KMS-11 (cell line): ENCODE data around the gene RBFOX1.

Experiments
- H2AFZ ChIP-seq: fragments of 200-600 bp; sonication (generic); 2 replicates; pipeline ENCODE4 v1.6.1; 2016; ENCODE audit warnings: antibody characterized with exemption, mixed run types, low read depth
- H3K27ac ChIP-seq: fragments of 200-600 bp; sonication (generic); 2 replicates; pipeline ENCODE4 v1.6.1; 2016; ENCODE audit warnings: mild to moderate bottlenecking, mixed run types
- H3K27me3 ChIP-seq: fragments of 200-600 bp; sonication (generic); 2 replicates; pipeline ENCODE4 v1.6.1; 2017; ENCODE audit warnings: mild to moderate bottlenecking, low read depth, mixed run types, moderate library complexity; ENCODE audit not compliant: insufficient read depth
- H3K36me3 ChIP-seq: fragments of 200-600 bp; sonication (generic); 2 replicates; pipeline ENCODE4 v1.6.1; 2017; ENCODE audit warnings: mild to moderate bottlenecking, mixed run types; ENCODE audit not compliant: insufficient read depth
- H3K4me1 ChIP-seq: fragments of 200-600 bp; sonication (generic); 2 replicates; pipeline ENCODE4 v1.6.1; 2016; ENCODE audit warnings: mild to moderate bottlenecking, low read depth, mixed run types; ENCODE audit not compliant: poor library complexity, severe bottlenecking
- H3K4me2 ChIP-seq: fragments of 200-600 bp; sonication (generic); 2 replicates; pipeline ENCODE4 v1.7.0; 2016; ENCODE audit warnings: mild to moderate bottlenecking, mixed run types
- H3K4me3 ChIP-seq: fragments of 200-600 bp; sonication (generic); IDR thresholded peaks from 2 replicates; pipeline ENCODE4 v1.6.1; 2017; ENCODE audit warnings: low read depth, low read length, mixed read lengths; ENCODE audit not compliant: insufficient read depth
- H3K79me2 ChIP-seq: fragments of 200-600 bp; sonication (generic); 2 replicates; pipeline ENCODE4 v1.6.1; 2016; ENCODE audit warnings: low read depth, mixed run types; ENCODE audit not compliant: insufficient read depth
- H3K9ac ChIP-seq: fragments of 200-600 bp; sonication (generic); 2 replicates; pipeline ENCODE4 v1.6.1; 2016; ENCODE audit warnings: mild to moderate bottlenecking, mixed run types
- H4K20me1 ChIP-seq: fragments of 200-600 bp; sonication (generic); 2 replicates; pipeline ENCODE4 v1.6.1; 2016; ENCODE audit warnings: mild to moderate bottlenecking, mixed run types; ENCODE audit not compliant: insufficient read depth
- CTCF ChIP-seq: fragments of 200-600 bp; sonication (generic); conservative IDR thresholded peaks from 2 replicates; pipeline ENCODE4 v1.6.1; 2017; ENCODE audit warnings: low read depth, mild to moderate bottlenecking, antibody characterized with exemption, low read length, moderate library complexity, mixed read lengths

Gene RBFOX1

DNA sequence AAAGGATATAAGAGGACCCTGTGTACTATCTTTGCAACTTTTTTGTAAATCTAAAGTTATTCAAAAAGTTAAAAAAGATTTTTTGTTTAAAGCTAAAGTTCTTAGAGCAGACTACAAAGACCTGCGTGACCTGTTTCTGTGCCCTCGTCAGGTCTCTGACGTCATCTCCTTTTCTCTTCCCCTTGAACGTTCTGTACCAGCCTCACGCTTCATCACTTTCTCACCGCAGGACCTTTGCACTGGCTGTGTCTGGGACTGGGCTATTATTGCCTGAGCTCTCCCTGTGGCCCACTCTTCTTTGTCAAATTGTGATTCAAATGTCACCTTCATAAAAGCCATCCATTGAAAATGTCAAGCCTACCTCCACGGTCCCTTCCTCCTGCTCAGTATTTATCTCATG lies 222.8 kb downstream of the RBFOX1 start:
- Histone ChIP-seq H3K36me3 (no peaks in the 10 kb centered on the region), H3K27me3 (no peaks in the 10 kb centered on the region), H2AFZ (no peak overlapping the region), H3K4me1 (no peaks in the 10 kb centered on the region), H3K4me2 (no peak overlapping the region), H3K79me2 (no peaks in the 10 kb centered on the region), H3K9ac (no peak overlapping the region), H4K20me1 (no peaks in the 10 kb centered on the region), H3K27ac (no peak overlapping the region), H3K4me3 (no peak overlapping the region)
- no peak for TF ChIP-seq CTCF

DNA sequence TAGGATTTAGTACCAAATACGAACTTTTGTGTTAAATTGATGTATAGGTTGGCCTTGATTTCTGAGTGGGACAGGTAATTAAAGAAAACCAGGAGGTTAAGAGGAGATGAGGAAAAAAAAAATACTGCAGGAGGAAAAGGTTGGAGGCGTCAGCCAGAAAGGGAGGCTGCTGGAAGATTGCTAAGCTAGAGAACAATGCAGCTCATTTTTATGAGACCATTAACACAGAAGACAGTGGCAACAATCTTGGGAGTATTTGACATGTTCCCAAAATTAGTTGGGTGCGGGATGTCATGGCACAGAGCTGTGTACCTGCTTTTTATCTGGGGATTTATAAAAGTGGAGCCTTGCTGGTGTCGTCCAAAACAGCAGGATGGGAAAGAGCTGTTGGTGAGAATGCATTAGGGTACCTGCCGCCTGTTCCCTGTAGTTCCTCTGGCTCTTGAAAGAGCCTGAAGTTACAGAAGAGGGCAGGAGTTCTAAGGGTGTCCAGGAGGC lies 229.3 kb downstream of the RBFOX1 start:
- Histone ChIP-seq H3K9ac (no peak overlapping the region), H3K36me3 (no peaks in the 10 kb centered on the region), H3K4me3 (no peak overlapping the region), H3K4me2 (no peak overlapping the region), H3K27me3 (no peaks in the 10 kb centered on the region), H2AFZ (no peak overlapping the region), H3K79me2 (no peaks in the 10 kb centered on the region), H3K4me1 (no peaks in the 10 kb centered on the region), H3K27ac (no peak overlapping the region), H4K20me1 (no peaks in the 10 kb centered on the region)
- TF ChIP-seq CTCF = no peak

GRCh38 chr16:7566360-7566759 lies 233.7 kb downstream of the RBFOX1 start:
- Histone ChIP-seq H3K79me2 (no peaks in the 10 kb centered on the region), H3K27me3 (no peaks in the 10 kb centered on the region), H3K9ac (no peak overlapping the region), H3K4me1 (no peaks in the 10 kb centered on the region), H2AFZ (no peak overlapping the region), H3K27ac (no peak overlapping the region), H3K4me2 (no peak overlapping the region), H3K4me3 (no peak overlapping the region), H3K36me3 (no peaks in the 10 kb centered on the region), H4K20me1 (no peaks in the 10 kb centered on the region)
- TF ChIP-seq CTCF = no peak

DNA sequence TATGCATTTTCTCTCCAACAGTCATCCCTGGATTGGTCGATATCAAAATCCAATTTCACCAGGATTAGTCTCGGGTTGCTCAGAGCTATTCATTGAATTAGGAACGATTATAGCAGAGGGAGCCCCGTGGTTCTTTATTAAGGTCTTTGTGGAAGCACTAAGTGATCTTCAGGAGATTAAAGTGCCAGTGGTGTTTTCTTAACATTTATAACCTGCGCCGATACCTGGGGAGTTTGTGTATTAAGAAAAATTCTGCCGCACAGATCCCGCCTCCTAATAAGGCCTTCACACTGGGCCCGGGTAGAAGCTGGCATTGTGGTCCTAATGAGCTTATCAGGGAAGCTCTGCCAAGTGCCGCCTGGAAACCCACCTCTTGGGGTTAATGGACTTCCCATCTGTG lies 238.7 kb downstream of the RBFOX1 start:
- Histone ChIP-seq H2AFZ (no peak overlapping the region), H4K20me1 (no peaks in the 10 kb centered on the region), H3K27ac (no peak overlapping the region), H3K4me2 (no peak overlapping the region), H3K4me1 (no peaks in the 10 kb centered on the region), H3K4me3 (no peak overlapping the region), H3K79me2 (no peaks in the 10 kb centered on the region), H3K9ac (no peak overlapping the region), H3K36me3 (no peaks in the 10 kb centered on the region), H3K27me3 (no peaks in the 10 kb centered on the region)
- no peak for TF ChIP-seq CTCF
